Nephron progenitor cell (in vitro differentiated cells): ENCODE results near the gene USP1.

ENCODE experiments used
- DNase-seq: peaks from one replicate; pipeline ENCODE4 v3.0.0; 2021
- H3K27ac Mint-ChIP-seq: 2 replicates; pipeline ENCODE4 v1.8.0; 2021; ENCODE audit warnings: mild to moderate bottlenecking, moderate library complexity, mixed read lengths
- H3K27me3 Mint-ChIP-seq: 2 replicates; pipeline ENCODE4 v1.8.0; 2021; ENCODE audit warnings: mild to moderate bottlenecking, low read depth, mixed read lengths; ENCODE audit not compliant: poor library complexity
- H3K36me3 Mint-ChIP-seq: 2 replicates; pipeline ENCODE4 v1.8.0; 2021; ENCODE audit warnings: low read depth, mixed read lengths
- H3K4me1 Mint-ChIP-seq: 2 replicates; pipeline ENCODE4 v1.8.0; 2021; ENCODE audit warnings: mixed read lengths
- H3K4me3 Mint-ChIP-seq: 2 replicates; pipeline ENCODE4 v1.8.0; 2021; ENCODE audit warnings: mild to moderate bottlenecking, moderate library complexity, mixed read lengths
- H3K9me3 Mint-ChIP-seq: 2 replicates; pipeline ENCODE4 v1.8.0; 2021; ENCODE audit warnings: mild to moderate bottlenecking, moderate library complexity, mixed read lengths
- TF ChIP-seq, protein P1 (sequence below): fragments of 200-600 bp; sonication (generic); IDR thresholded peaks from 2 replicates; pipeline ENCODE4 v1.5.0; 2021; ENCODE audit warnings: antibody characterized with exemption

USP1 gene

DNA sequence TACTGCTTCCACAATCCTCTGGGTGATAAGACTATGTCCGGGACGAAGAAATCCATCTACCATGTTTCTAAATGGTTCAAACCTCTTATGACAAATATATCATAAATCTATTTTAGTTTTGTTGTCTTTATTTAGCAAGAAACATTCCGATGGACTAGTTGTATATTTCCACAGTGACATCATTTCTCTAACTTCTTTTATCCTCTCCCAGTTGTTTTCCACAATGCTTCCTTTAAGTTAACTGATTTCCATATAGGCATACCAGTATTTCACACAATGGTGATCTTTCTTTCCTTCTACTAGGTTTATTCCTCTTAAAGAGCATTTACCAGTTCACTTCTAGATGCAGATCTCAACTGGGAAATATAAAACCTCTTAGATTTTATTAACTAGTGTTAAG, 44.8 kb downstream of the USP1 start:
- Mint-ChIP-seq H3K27ac (no peak overlapping the region), H3K4me1 (no peaks in the 10 kb centered on the region), H3K4me3 (no peak overlapping the region), H3K9me3 (no peaks in the 10 kb centered on the region), H3K36me3 (peaks cover 41% of the 10 kb centered on the region), H3K27me3 (peaks cover 4% of the 10 kb centered on the region)
- TF ChIP-seq, protein P1, sequence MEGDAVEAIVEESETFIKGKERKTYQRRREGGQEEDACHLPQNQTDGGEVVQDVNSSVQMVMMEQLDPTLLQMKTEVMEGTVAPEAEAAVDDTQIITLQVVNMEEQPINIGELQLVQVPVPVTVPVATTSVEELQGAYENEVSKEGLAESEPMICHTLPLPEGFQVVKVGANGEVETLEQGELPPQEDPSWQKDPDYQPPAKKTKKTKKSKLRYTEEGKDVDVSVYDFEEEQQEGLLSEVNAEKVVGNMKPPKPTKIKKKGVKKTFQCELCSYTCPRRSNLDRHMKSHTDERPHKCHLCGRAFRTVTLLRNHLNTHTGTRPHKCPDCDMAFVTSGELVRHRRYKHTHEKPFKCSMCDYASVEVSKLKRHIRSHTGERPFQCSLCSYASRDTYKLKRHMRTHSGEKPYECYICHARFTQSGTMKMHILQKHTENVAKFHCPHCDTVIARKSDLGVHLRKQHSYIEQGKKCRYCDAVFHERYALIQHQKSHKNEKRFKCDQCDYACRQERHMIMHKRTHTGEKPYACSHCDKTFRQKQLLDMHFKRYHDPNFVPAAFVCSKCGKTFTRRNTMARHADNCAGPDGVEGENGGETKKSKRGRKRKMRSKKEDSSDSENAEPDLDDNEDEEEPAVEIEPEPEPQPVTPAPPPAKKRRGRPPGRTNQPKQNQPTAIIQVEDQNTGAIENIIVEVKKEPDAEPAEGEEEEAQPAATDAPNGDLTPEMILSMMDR = no peak
- DNase-seq = no peak

DNA sequence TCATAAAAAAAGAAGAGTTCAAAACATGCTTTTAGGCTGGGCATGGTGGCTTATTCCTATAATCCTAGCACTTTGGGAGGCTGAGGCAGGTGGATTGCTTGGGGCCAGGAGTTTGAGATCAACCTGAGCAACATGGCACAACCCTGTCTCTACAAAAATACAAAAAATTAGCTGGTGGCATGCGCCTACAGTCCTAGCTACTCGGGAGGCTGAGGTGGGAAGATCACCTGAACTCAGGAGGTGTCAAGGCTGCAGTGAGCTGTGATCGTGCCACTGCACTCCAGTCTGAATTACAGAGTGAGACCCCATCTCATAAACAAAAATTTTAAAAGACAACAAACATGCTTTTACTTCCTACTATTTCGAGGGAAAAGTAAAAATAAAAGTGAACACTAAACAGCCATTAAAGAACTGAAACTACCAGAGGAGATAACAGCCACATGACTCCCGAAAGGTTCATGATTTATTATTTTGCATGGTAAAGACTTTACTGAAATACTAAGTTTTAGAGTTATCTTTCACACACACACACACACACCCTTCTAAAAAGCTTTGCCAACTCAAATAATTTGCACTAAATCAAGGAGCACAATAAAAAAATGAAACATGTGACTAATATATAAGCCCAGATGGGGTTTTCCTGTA, 48.1 kb downstream of the USP1 start:
- Mint-ChIP-seq H3K4me3 (no peak overlapping the region), H3K4me1 (no peaks in the 10 kb centered on the region), H3K27ac (no peak overlapping the region), H3K36me3 (peaks cover 50% of the 10 kb centered on the region), H3K9me3 (no peaks in the 10 kb centered on the region), H3K27me3 (peaks cover 4% of the 10 kb centered on the region)
- DNase-seq = no peak
- TF ChIP-seq, protein P1 = no peak

DNA sequence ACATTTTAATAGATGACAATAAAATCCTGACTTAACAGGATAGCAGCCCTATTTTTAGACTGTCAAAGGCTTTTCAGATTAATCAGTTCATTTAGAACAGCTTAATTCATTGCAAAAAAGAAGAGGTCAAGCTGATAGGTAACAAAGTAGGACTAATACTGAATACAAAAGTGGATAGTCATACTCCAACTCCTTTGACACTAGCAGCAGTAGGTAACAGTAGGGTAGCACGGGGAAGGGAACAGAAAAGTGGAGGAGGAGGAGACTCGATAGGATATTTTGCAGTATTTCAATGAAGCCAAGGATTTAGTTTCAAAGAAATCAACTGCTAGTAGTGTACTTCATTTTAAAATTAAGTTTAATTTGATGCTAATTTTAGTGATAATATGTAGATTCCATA, 51.1 kb downstream of the USP1 start:
- DNase-seq = no peak
- Mint-ChIP-seq H3K27ac (peak overlapping the region; percentile 56), H3K4me1 (no peaks in the 10 kb centered on the region), H3K4me3 (no peak overlapping the region), H3K36me3 (peaks cover 55% of the 10 kb centered on the region), H3K9me3 (no peaks in the 10 kb centered on the region), H3K27me3 (no peaks in the 10 kb centered on the region)
- TF ChIP-seq, protein P1 = no peak

DNA sequence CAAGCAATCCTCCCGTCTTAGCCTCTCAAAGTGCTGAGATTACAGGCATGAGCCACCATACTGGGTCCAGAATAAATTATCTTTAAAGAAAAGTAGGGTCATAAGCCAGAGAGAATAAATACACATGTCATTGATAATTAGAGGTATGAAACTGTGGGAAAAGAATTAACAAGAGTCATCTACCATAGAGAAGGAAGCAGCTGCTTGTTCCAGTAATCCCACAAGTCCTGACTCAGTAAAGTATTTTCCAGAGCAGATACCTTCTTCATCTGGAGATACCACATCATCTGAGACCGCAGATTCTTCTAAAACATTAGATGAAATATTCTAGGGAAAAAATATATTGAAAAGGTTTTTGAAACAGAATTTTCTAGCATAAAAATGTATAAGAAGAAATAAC, 55.7 kb downstream of the USP1 start:
- Mint-ChIP-seq H3K36me3 (peaks cover 68% of the 10 kb centered on the region), H3K27ac (no peak overlapping the region), H3K9me3 (no peaks in the 10 kb centered on the region), H3K4me3 (no peak overlapping the region), H3K4me1 (no peaks in the 10 kb centered on the region), H3K27me3 (no peaks in the 10 kb centered on the region)
- TF ChIP-seq, protein P1 = no peak
- no peak for DNase-seq

DNA sequence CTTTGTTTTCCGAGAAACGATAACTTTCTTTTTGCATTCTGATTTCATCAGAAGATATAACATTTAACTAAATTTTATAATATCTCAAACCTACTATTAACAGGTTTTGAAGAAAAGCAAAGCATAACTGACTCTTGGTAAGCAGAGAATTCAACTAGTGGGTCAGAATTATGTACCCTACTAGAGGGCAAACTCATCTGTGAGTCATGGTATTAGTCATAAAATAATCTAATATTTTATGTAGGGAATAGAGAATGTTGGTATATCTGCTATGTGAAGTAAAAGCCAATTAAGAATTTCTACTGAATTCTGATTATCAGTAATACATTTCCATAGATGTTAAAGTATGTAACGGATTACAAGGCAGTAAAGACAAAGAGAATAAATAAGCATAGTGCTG, 56.8 kb downstream of the USP1 start:
- TF ChIP-seq, protein P1 = no peak
- no peak overlapping the region for H3K27ac Mint-ChIP-seq
- no peaks in the 10 kb centered on the region for H3K4me1 Mint-ChIP-seq
- peaks cover 67% of the 10 kb centered on the region for H3K36me3 Mint-ChIP-seq
- H3K9me3 Mint-ChIP-seq = no peaks in the 10 kb centered on the region
- no peaks in the 10 kb centered on the region for H3K27me3 Mint-ChIP-seq
- no peak overlapping the region for H3K4me3 Mint-ChIP-seq
- DNase-seq = no peak

DNA sequence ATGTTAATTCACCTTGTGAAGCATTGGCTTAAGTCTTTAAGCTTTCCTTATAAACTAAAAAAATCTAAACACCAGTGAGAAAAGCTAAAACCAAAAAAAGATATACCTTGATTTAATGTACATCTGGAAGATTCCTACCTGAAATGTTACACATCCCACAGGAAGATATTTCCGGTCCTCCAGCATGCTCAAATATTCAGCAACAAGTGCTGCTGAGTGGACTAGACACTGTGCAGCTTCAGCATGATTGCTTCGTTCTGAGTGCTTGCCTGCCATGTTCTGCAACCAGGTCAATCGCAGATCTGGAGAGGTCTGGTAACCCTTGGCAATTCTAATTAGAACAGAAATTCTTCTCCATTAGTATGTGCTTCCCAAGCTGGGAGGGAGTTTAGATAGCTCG, 57.3 kb downstream of the USP1 start:
- DNase-seq = no peak

More for the DNA sequence above, 57.3 kb downstream of the USP1 start:
- Mint-ChIP-seq H3K4me3 (no peak overlapping the region), H3K4me1 (no peaks in the 10 kb centered on the region), H3K27me3 (no peaks in the 10 kb centered on the region), H3K9me3 (no peaks in the 10 kb centered on the region), H3K36me3 (peaks cover 64% of the 10 kb centered on the region), H3K27ac (no peak overlapping the region)
- TF ChIP-seq, protein P1 = no peak
